Measurements from ENCODE around the gene NTN1.

The NTN1 gene

DNA sequence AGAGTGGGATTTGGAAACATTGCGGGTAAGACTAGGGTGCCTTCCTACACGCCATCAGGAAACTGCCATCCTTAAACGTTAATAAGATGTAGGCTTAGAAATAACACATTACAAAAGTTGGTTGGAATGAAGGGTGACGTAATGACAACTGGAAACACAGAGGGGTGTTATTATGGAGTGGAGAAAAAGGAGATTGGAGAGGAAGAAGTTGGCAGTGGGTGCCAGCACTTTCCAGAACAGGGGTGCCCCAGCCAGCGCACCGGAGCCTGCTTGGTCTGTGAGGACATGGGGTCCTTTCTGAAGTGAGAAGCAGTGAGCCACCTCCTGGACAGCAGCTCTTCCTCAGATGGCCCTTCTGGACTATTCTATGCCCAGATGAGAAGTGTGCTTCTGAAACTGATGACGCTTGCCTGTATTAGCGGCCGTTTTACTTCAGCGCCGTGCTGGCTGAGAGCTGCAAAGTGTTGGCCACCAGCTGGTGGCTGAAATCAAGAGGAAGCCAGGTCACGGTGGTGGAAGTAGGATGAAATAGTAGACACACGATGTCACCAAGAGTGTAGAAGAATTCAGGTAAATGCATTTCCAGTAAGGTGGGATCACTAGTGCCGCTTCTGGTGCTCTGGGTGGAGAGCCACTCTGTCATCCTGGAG lies 244.8 kb downstream of the NTN1 start:
- H3K4me3 Mint-ChIP-seq, result no peak overlapping the region
- no peak overlapping the region for H3K27ac Mint-ChIP-seq
- no peaks in the 10 kb centered on the region for H3K4me1 Mint-ChIP-seq
- ATAC-seq (no peak), DNase-seq (no peak)
- peaks cover 13% of the 10 kb centered on the region for H3K36me3 Mint-ChIP-seq (ENCODE audit: low read depth)
- H3K9me3 Mint-ChIP-seq, result no peaks in the 10 kb centered on the region
- H3K27me3 Mint-ChIP-seq, result no peaks in the 10 kb centered on the region

DNA sequence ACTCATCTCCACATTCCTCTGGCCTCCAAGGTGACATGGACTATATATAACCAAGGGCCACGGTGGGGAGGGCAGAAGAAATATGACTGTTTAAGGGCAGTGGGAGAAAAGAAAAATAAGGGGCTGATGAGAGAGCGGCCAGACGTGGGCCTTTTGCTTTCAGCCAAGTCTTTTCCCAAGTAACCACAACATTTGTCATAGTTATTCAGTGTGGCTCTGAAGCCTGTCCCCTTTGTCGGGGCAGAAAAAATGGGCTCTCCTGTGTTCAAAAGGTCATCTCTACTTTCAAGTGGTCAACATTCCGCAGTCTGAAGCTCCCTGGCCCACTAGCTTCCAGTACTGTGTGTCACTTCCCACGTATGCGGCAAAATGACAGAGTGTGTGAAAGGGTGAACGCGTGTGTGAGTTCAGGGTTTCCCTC lies 245.4 kb downstream of the NTN1 start:
- Mint-ChIP-seq H3K27ac (no peak overlapping the region), H3K36me3 (ENCODE audit: low read depth) (peaks cover 11% of the 10 kb centered on the region), H3K4me1 (peaks cover under 1% of the 10 kb centered on the region), H3K4me3 (no peak overlapping the region), H3K27me3 (no peaks in the 10 kb centered on the region), H3K9me3 (no peaks in the 10 kb centered on the region)
- DNase-seq (no peak), ATAC-seq (no peak)

DNA sequence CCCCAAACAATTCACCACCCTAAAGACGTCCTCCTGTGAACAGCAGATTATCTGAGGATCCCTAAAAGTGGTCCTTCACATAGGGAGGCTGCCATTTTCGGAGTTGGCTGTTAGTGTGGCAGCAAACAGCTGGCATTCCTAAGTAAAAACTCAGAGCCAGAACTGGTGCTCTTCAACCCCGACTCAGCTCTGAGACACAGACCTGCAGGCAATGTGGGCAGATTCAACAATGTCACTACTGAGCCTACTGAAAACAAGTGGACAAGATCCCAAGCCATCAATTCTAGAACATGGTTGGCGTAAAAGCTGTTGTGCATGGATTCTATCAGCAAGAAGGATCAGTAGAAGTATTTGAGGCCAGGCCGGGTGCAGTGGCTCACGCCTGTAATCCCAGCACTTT lies 247.2 kb downstream of the NTN1 start:
- Mint-ChIP-seq H3K27me3 (no peaks in the 10 kb centered on the region), H3K36me3 (ENCODE audit: low read depth) (peaks cover 11% of the 10 kb centered on the region), H3K4me3 (no peak overlapping the region), H3K4me1 (peaks cover 18% of the 10 kb centered on the region), H3K9me3 (no peaks in the 10 kb centered on the region), H3K27ac (no peak overlapping the region)
- ATAC-seq, result no peak
- DNase-seq, result no peak

DNA sequence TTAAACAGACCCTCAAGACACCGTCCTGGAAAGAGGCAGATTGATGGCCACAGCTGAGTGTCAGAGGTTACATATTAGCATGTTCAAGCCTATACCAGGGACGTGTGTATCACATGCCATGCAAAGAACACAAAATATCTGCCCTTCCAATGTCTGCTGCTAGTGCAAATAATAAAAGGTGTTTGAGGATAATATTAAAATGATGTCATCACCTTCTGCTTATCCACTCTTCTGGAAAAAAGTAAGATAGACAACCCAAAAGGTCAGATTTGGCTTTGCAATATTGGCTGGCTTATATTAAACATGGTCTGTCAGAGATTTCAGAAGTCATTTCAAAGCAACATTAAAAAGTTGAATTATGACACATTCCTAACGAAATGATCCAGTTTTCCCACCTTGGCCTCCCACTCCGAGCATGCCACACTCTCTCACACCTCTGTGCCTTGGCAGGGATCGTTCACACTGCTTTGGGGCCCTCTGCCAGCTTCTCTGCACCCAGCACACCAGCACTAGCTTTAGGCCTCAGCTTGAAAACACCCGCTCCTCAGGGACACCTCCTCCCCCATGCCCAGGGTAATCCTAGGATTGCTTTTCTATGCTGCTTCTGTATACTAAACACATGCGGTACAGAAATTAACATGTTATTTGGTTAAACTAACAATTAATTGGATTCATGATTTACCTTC lies 248.2 kb downstream of the NTN1 start:
- H3K27ac Mint-ChIP-seq, result no peak overlapping the region
- peaks cover 26% of the 10 kb centered on the region for H3K4me1 Mint-ChIP-seq
- ATAC-seq (no peak), DNase-seq (no peak)
- no peaks in the 10 kb centered on the region for H3K27me3 Mint-ChIP-seq
- no peaks in the 10 kb centered on the region for H3K9me3 Mint-ChIP-seq
- peaks cover 11% of the 10 kb centered on the region for H3K36me3 Mint-ChIP-seq (ENCODE audit: low read depth)
- no peak overlapping the region for H3K4me3 Mint-ChIP-seq

DNA sequence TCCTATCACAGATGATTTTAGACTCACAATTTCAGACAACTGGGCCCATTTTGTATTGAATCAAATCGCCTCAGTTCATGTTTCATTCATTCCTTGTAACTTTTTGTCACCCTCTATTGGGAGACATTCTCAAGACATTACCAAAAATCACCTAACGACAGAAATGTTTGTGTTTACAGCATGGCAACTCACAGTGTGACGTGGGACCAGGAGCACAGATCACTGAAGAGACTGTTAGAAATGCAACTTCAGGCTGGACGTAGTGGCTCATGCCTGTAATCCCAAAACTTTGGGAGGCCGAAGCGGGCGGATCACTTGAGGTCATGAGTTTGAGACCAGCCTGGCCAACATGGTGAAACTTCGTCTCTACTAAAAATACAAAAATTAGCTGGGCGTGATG lies 249.6 kb downstream of the NTN1 start:
- H3K4me1 Mint-ChIP-seq, result peaks cover 35% of the 10 kb centered on the region
- no peak overlapping the region for H3K27ac Mint-ChIP-seq
- no peaks in the 10 kb centered on the region for H3K27me3 Mint-ChIP-seq
- ATAC-seq (no peak), DNase-seq (no peak)
- H3K4me3 Mint-ChIP-seq, result no peak overlapping the region
- no peaks in the 10 kb centered on the region for H3K9me3 Mint-ChIP-seq
- H3K36me3 Mint-ChIP-seq (ENCODE audit: low read depth), result peaks cover 13% of the 10 kb centered on the region

DNA sequence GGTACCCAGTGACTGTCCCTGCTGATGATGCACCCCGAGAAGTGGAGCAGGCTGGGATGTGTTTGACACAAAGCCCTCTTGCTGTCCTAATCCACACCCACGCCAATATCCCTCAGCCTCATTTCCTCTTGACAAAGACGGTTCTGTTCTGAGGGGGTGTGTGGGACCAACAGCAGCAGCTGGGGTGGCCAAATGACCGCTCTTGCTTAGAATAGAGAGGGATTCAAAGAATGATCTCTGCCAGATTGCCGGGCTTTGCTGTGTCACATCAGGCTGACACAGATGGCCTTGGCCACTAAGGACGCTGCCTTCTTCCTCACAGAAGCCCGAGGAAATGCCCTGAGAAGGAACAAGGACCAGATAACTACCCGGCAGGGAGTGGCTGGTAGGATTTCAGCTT lies 250.7 kb downstream of the NTN1 start:
- DNase-seq, result no peak
- Mint-ChIP-seq H3K9me3 (no peaks in the 10 kb centered on the region), H3K4me3 (no peak overlapping the region), H3K27ac (no peak overlapping the region), H3K36me3 (ENCODE audit: low read depth) (peaks cover 12% of the 10 kb centered on the region), H3K27me3 (no peaks in the 10 kb centered on the region), H3K4me1 (peaks cover 35% of the 10 kb centered on the region)
- no peak for ATAC-seq

DNA sequence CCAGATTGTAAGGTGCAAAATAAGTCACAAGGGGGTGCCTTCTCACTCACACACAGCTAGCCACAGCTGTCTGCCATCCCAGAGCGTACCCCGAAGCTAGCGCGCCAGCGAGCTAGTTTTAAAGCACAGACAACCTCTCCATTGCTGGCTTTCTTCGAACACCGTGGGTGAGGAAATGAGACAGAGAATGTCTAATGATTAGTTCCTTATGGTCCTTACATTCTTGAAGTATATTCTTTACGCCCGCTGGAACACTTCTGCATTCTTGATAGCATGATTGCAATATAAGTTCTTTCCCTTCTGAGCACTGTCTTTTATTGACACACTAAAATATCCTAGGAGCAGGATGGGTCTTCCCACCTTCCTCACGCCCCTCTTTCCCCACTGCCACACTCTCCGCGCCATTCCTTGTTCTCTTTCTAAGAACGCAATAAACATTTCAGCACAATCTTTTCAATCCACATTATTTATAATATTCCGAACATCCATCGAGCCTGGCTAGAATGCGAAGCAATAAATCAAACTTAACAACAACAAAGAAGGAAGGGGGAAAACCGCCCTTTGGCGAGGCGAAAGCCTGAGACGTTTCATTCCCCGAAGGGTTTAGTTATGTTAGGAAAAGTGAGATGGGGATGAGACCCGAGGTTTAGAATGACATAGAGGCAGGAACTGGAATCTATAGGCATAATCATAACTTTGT lies 251.3 kb downstream of the NTN1 start:
- no peaks in the 10 kb centered on the region for H3K9me3 Mint-ChIP-seq
- H3K4me1 Mint-ChIP-seq, result peaks cover 35% of the 10 kb centered on the region
- H3K27ac Mint-ChIP-seq, result peak overlapping the region; percentile 97
- ATAC-seq (no peak), DNase-seq (no peak)
- H3K36me3 Mint-ChIP-seq (ENCODE audit: low read depth), result peaks cover 12% of the 10 kb centered on the region
- H3K4me3 Mint-ChIP-seq, result peak overlapping the region; percentile 61
- H3K27me3 Mint-ChIP-seq, result no peaks in the 10 kb centered on the region

DNA sequence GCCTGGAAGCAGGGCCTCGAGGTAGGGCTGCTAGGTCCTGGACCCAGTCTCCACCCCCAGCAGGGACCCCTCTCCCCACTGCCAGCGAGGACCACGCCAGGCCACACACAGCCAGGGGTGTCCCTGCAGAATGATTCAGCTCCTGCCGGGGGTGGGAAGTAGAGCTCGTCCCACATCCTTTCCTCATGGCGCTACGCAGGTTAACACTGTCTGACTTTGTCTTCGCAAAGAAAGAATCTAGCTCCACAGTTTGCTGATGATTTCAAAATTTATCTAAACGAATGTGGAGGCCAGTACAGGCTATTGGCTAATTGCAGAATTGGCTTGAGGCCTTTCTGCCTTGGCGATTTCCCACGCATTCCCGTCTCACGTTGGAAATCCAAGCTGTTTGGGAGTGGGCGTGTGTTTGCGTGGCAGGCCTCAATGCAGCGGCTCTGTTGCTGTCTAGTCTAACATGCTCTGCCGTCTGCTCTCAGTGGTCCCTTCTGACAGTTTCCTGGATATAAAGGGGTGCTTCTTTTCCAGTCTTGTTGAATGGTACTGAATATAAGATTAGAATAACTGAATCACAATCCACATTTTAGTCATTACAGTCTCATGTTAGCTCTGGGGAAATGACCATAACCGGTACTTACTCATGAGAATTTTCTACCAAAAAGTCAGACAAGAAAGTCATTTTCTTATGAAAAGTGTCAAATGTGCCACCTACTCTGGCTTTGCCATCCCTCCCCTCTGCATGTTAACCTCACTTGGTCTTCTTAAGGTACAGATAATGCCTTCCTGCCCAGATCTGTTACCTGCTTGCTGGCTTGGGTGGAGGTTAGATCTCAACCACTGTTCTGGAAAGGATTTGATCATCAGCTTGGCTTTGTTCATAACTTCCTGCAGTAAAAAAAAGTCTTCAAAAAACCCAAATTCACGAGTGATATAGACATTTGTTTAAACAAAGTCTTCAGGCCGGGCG lies 252.4 kb downstream of the NTN1 start:
- peaks cover 12% of the 10 kb centered on the region for H3K36me3 Mint-ChIP-seq (ENCODE audit: low read depth)
- H3K9me3 Mint-ChIP-seq, result no peaks in the 10 kb centered on the region
- no peaks in the 10 kb centered on the region for H3K27me3 Mint-ChIP-seq
- H3K4me3 Mint-ChIP-seq, result peak overlapping the region; percentile 61
- peak overlapping the region; percentile 97 for H3K27ac Mint-ChIP-seq
- peak; percentile 96 for ATAC-seq
- DNase-seq, result peak; percentile 44
- H3K4me1 Mint-ChIP-seq, result peaks cover 35% of the 10 kb centered on the region

DNA sequence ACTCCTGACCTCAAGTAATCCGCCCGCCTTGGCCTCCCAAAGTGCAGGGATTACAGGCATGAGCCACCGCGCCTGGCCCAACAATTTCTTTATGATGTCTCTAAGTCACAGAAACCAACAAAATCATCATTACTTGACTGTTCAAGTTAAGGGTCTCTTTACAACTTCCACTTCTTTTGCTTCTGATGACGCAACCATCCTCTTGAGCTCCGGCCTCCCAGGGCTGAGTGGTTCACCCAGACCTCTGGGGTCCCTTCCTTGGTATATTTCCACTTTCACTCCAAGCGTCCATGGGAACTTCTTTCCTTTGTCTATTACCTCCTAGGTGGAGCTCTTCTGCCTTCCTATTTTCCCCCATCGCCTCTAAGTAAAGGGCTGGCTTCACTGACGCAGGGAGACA lies 253.7 kb downstream of the NTN1 start:
- H3K4me1 Mint-ChIP-seq, result peaks cover 35% of the 10 kb centered on the region
- DNase-seq (no peak), ATAC-seq (no peak)
- H3K9me3 Mint-ChIP-seq, result no peaks in the 10 kb centered on the region
- peak overlapping the region; percentile 56 for H3K27ac Mint-ChIP-seq
- H3K4me3 Mint-ChIP-seq, result peak overlapping the region; percentile 28
- H3K36me3 Mint-ChIP-seq (ENCODE audit: low read depth), result peaks cover 11% of the 10 kb centered on the region
- no peaks in the 10 kb centered on the region for H3K27me3 Mint-ChIP-seq

DNA sequence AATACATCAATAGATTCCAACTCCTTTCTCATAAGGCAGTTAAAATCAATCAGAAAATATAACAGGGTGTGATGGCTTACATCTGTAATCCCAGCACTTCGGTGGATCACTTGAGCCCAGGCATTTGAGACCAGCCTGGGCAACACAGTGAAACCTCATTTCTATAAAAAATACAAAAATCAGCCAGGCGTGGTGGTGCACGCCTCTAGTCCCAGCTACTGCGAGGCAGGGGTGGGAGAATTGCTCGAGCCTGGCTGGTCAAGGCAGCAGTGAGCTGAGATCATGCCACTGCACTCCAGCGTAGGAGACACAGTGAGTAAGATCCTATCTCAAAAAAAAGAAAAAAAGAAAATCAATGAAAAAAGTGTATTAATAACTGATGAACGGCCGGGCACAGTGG lies 258.6 kb downstream of the NTN1 start:
- Mint-ChIP-seq H3K27ac (no peak overlapping the region), H3K9me3 (no peaks in the 10 kb centered on the region), H3K27me3 (no peaks in the 10 kb centered on the region), H3K4me3 (no peak overlapping the region), H3K36me3 (ENCODE audit: low read depth) (peaks cover 5% of the 10 kb centered on the region), H3K4me1 (peaks cover 11% of the 10 kb centered on the region)
- ATAC-seq (no peak), DNase-seq (no peak)

DNA sequence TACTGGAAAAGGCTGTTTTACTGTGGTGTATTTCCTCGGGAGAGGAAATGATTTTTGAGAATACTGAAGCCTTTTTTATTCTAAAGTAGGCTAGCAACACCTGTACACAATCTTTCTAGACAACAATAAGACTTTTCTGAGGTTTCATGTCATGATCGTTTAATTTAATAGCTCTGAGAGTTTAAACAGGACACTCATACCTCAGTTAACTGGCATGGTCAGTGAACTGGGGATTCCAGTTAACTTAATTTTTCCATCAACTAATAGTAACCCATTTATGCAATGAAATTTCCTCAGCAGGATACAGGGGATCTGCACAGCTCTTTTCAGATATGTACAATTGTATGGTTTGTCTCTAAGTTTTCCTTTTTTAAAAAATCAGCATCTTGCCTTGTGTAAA lies 262.6 kb downstream of the NTN1 start:
- Mint-ChIP-seq H3K27me3 (no peaks in the 10 kb centered on the region), H3K4me1 (peaks cover 19% of the 10 kb centered on the region), H3K9me3 (no peaks in the 10 kb centered on the region), H3K36me3 (ENCODE audit: low read depth) (peaks cover 2% of the 10 kb centered on the region), H3K4me3 (no peak overlapping the region), H3K27ac (no peak overlapping the region)
- no peak for DNase-seq
- ATAC-seq, result no peak

DNA sequence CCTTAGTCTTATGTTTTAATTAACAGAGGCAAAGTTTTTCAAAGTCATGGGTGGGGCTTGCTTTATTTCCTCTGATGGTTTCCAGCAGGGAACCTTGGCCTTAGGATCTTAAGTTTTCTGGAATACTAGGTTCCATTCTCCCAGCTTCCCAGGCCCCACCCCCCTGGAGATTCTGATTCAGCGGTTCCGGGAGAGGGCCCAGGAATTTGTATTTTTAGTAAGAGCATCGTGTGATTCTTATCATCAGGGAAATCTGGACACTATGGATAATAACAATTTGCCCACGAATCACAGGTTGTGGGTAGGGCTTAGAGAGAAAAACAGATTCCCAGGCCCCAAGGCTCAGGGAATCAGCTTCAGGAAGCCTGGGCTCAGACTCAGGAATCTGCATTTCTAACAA lies 263.6 kb downstream of the NTN1 start:
- DNase-seq, result no peak
- Mint-ChIP-seq H3K27ac (no peak overlapping the region), H3K36me3 (ENCODE audit: low read depth) (peaks cover 2% of the 10 kb centered on the region), H3K4me1 (peaks cover 29% of the 10 kb centered on the region), H3K9me3 (no peaks in the 10 kb centered on the region), H3K4me3 (no peak overlapping the region), H3K27me3 (no peaks in the 10 kb centered on the region)
- no peak for ATAC-seq

DNA sequence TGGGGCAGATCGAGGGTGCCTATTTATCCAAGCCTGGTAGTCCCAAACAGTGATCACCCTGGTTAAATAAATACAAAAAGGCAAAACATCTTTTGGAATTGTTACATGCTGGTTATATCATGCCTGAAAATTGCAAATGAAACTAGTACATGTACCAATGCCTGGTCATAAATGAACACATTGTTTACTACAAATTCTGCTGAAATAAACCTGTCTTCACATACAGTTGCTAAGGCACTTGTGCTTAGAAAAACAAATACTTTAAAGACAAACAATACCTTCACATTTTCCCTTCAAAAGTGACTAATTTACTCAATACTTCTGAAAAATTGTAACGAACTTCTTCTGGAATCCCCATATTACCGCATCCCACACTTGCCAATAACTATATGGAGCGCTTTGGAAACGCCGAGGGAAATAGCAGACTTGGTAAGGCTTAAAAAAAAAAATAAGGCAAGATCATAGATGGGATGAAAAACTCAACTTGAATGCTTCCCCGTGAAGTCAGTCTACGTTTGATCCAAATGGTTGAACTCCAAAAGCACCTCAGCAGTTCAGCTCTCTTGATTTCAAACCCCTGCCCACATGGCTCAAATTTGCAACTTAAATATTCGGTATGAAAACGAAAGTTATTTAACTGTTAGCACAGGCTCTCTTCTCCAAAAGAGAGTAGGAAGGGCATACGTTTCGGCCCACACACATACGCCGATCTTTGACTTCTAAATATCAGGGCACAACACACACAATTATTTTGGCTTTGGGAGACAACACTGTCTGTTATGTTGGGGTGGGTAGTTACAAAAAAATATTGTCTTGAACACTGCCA lies 264.5 kb downstream of the NTN1 start:
- H3K27me3 Mint-ChIP-seq, result no peaks in the 10 kb centered on the region

DNA sequence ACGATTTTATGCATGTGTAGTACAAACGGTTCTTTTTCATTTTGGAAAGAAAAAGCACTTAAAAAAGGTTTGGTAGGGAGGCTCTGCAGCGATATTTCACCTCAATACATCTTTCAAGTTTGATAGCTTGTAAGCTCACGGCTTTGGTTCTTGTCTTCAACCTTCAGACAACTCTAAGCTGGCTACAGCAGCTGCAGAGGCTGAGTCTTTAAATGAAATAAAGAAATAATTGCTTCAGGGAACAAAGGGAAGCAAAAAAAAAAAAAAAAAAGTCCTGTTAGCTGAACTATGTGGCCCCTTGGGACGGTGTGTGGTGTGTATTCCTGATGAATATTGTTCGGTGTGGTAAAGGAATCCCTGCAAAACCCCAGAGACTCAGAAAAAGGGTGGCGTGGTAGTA lies 265.1 kb downstream of the NTN1 start:
- H3K27ac Mint-ChIP-seq, result no peak overlapping the region
- H3K4me1 Mint-ChIP-seq, result peaks cover 43% of the 10 kb centered on the region
- no peaks in the 10 kb centered on the region for H3K9me3 Mint-ChIP-seq
- DNase-seq (no peak), ATAC-seq (no peak)
- no peaks in the 10 kb centered on the region for H3K27me3 Mint-ChIP-seq
- H3K4me3 Mint-ChIP-seq, result no peak overlapping the region
- peaks cover 2% of the 10 kb centered on the region for H3K36me3 Mint-ChIP-seq (ENCODE audit: low read depth)

More for the DNA sequence above, 264.5 kb downstream of the NTN1 start:
- peaks cover 2% of the 10 kb centered on the region for H3K36me3 Mint-ChIP-seq (ENCODE audit: low read depth)
- no peaks in the 10 kb centered on the region for H3K9me3 Mint-ChIP-seq
- ATAC-seq (no peak), DNase-seq (no peak)
- peak overlapping the region; percentile 22 for H3K27ac Mint-ChIP-seq
- H3K4me1 Mint-ChIP-seq, result peaks cover 38% of the 10 kb centered on the region
- H3K4me3 Mint-ChIP-seq, result no peak overlapping the region

Data from activated naive CD8-positive, alpha-beta T cell treated with anti-CD3 and anti-CD28 coated beads, Interleukin-2, amount 50 U/mL, for 24 hours (primary cell).